RPMI8226 (cell line): ENCODE data around the gene ZCWPW1.
A peak's percentile ranks its signal among the peaks of the same experiment; 100 is the strongest.

Experiments used
- DNase-seq: peaks from one replicate; pipeline ENCODE4 v3.0.0-alpha.2; 2015

Gene ZCWPW1

DNA sequence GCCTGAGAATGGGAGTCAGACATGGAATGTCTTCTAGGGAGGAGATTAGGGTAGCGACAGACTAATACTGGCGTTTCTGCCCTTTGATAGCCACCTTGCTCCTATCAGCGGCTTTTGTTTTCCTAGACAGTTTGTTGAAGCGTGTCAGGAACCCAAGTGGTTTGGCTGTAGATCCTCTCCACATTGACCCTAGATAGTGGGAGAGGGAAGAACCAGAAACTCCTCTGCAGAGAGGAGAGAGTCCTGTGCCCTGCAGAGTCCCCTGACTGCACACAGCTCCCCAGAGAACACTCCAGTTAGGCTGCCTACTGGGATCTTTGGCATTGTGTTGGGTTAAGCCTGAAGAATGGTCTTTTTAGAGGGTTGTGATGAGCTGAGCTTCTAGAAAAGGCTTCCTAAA, 3.5 kb upstream of the ZCWPW1 start:
- no peak for DNase-seq

- DNase-seq = no peak
Measured at GRCh38 chr7:100431286-100431735, 2.8 kb upstream of the ZCWPW1 start.

- no peak for DNase-seq
Measured at GRCh38 chr7:100430493-100431285, 2.2 kb upstream of the ZCWPW1 start.

GRCh38 chr7:100429637-100430492, 1.4 kb upstream of the ZCWPW1 start, which contains the start of gene MEPCE:
Gene MEPCE (plus strand): TSS chr7:100429831. CDS start chr7:100430019, 188 bp downstream.
- peak; percentile 98 for DNase-seq

- DNase-seq = peak; percentile 100
Measured at GRCh38 chr7:100428967-100429636, 599 bp upstream of the ZCWPW1 start.

- DNase-seq = no peak
Measured at GRCh38 chr7:100427762-100428198, 723 bp downstream of the ZCWPW1 start.

- DNase-seq = no peak
Measured at GRCh38 chr7:100426516-100426915, 2.0 kb downstream of the ZCWPW1 start.

DNA sequence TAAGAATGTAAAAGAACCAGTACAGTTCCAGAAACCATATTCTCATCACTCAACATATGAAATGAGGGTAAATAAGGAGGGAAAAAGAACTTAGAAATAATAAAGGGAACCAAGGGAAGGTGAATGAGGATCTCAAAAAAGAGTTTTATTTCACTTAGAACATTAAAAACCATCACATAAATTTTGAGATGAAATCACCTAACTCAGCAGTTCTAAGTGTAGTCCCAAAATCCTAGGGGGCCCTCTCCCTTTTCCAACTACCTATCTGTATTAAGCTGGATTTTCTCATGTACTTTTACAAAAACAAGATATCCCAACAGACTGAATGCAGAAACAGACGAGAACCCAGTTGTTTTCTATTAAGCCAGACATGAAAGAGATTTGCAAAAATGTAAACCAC, 3.2 kb downstream of the ZCWPW1 start:
- no peak for DNase-seq

GRCh38 chr7:100423315-100423714, 5.2 kb downstream of the ZCWPW1 start:
- DNase-seq = no peak

DNA sequence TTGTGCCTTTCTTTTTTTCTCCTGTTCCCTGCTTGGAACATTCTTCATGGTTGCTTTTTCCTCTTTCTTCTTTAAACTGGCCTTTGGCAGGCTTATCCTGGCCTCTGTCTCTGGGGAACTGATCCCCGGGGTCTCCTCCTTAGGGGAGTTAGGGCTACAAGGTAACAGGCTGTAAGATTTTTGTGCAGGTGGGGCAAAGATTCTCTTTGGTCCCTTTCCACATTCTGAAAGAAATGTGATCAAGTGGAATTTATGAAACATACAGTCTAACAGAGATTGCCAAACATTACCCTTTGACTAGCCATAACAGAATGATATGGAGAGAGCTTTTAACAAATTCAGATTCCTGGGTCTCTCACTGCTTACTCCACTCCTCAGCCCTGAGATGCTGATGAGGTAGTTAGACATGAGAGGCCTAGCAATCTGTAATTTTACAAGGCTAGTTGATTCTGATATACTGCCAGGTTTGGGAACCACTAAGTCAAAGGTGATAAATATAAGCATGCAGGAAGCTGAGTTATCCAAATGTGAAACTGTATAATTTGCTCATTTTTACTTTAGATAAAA, 8.8 kb downstream of the ZCWPW1 start:
- no peak for DNase-seq

DNA sequence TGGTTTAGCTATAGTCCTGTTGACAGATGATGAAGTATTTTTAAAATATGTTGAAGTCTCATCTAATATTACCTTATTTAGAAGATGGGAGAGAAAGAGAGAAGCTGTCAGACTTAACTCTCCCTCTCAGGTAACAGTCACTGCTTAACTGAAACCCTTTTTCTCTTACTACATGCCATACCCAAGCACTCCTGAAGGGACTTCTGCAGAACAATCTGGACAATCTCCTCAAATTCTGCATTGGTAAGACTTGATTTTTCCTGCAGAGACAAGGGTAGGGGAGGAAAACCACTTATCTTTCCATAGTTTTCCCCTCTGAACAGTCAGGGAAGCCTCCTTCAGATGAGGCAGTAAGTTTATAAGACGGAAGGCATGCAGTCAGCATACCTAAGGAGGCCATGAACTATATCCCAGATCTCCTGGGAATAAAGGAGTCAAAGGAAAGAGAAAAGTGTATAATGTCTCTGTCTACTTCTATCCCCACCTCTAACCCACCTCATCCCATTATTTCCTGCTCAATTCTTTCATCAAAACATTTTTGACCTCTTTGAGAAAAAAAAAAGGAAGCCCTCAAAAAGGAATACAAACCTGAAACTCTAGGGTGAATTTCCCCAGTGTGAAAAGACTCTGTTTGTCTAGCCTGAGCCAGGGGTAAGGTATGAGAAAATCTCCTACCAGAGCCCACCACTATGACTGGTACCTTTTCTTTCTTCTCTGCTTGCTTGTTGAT, 9.4 kb downstream of the ZCWPW1 start:
- no peak for DNase-seq

- DNase-seq = no peak
Measured at GRCh38 chr7:100415448-100415847, 13.1 kb downstream of the ZCWPW1 start.

GRCh38 chr7:100413889-100414288, 14.6 kb downstream of the ZCWPW1 start:
- DNase-seq = no peak

DNA sequence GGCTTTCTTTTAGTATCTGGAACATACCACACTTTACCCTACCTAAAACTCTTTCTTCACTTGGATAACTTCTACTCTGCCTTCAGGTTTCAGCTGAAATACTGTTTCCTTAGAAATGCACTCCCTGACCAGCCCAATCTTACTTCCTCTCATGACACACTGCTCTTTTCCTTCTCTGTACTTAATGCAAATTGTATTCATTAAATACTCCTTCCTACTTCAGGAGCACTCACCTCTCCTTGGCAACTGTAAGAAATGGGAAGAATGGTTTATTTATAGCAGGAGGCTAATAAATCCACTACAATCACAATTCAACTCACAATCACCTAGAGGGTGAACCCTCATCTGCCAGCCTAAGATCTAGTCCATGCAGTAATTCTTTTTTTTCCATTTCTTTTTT, 15.2 kb downstream of the ZCWPW1 start:
- DNase-seq = no peak

- no peak for DNase-seq
Measured at GRCh38 chr7:100411101-100411500, 17.4 kb downstream of the ZCWPW1 start.

DNA sequence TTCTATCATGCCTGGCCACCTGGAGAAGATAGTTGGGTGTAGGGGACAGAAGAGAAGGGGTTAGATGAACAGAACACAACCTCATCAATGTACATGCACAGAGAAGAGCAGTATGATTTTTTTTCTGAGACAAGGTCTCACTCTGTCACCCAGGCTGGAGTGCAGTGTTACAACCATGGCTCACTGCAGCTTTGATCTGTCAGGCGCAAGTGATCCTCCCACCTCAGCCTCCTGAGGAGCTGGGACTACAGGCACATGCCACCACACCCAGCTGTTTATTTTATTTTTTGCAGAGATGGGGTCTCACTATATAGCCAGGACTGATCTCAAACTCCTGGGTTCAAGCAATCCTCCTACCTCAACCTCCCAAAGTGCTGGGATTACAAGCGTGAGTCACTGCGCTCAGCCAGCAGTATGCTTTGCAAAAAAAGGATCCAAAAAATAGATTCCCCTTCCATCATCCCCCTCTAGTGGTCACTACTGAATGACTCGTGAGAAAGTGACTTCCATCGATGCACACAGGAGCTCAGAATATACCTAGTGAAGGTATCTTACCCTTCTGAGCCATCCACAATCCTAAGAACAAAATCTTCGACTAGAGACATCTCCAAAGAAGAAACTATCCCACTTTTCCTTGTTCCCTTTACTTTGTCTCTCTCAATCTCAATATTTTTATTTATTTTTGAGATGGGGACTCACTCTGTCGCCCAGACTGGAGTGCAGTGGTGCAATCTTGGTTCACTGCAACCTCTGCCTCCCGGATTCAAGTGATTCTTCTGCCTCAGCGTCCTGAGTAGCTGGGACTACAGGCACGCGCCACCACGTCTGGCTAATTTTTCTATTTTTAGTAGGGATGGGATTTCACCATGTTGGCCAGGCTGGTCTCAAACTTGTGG, 21.0 kb downstream of the ZCWPW1 start:
- peak; percentile 83 for DNase-seq

DNA sequence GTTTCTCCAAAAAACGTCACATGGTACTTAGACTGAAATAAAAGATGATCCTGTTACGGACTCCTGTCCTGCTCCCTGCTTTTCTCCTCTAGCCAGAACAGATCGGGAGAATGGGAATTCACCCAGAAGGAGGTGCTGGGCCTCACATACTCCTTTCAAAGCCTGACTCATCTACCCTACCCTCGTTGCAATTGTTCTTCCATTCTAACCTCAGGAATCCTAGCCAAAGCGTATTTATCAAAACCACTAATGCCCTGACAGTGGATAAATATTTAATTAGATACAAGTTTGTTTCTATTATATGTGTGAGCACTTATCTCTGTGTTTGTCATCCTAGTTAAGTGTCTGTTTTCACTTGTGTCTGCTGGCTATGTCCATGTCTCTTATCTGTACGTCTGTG, 21.7 kb downstream of the ZCWPW1 start:
- DNase-seq = no peak

GRCh38 chr7:100402241-100402640, 26.3 kb downstream of the ZCWPW1 start:
- DNase-seq = no peak

- DNase-seq = no peak
Measured at GRCh38 chr7:100401811-100402210, 26.7 kb downstream of the ZCWPW1 start.

DNA sequence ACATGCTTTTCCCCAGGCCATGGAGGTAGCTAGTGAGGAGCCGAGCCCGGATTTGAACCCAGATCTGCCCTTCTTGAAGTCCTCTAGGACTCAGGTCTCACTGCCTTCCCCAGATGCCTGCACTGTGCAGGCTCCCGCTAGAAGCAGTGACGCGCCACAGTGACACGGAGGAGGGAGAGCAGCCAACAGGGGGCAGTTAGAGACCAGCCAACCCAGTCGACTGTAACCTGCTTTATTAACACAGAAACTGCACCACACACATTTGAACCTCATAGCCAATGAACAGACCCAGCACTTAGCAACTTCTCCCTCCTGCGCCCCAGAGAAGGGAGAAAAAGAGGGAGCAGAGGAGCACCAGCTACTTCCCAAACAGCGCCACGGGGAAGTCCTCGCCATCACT, 27.8 kb downstream of the ZCWPW1 start:
- DNase-seq = peak; percentile 53

DNA sequence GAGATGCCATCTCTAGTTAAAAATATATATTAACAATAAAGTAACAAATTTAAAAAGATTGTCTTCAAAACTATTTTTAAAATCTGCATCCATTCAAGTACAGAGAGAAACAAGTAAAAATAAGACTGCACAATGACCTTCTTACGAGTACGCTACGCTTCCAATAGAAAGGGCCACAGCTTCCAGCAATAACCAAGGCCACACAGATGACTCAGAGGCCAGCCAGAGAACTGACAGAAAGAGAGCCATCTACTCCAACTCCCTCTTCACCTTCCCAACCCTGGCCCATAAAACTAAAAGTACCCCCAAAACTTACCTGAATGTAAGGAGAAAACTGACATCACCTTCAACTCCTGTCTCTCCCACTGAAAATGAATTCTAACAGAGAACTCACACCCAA, 28.5 kb downstream of the ZCWPW1 start:
- no peak for DNase-seq
